Panc1 (cell line): ENCODE measurements around the gene NPTXR. TPM values are rescaled to one million over a fixed set of nuclear protein-coding genes. Genes with fewer than 3 reads are reported as not detected.

Experiments
- ATAC-seq: fragments of 200-7000 bp; cut with Tn5 transposase; 2 replicates; pipeline ENCODE4 v1.9.1; 2020; ENCODE audit warnings: mild to moderate bottlenecking, moderate library complexity
- BruUV-seq: library from RNA; stranded (reverse); fragments of 400-500 nt; replicated peaks from 2 replicates; lab custom pipeline; 2021; lab: Mats Ljungman, UMichigan
- CTCF ChIA-PET: fragments of 300-600 bp; sonication (Branson Sonifier 250); formaldehyde crosslinking; loops from one replicate; lab custom pipeline; 2022; ENCODE audit warnings: antibody characterized with exemption; lab: Charles Lee
- POLR2A ChIA-PET: fragments of 300-600 bp; sonication (Branson Sonifier 250); formaldehyde crosslinking; loops from one replicate; lab custom pipeline; 2022; ENCODE audit warnings: antibody characterized with exemption; lab: Charles Lee
- DNase-seq: peaks from one replicate; pipeline ENCODE4 v3.0.0-alpha.2; 2010; ENCODE audit warnings: low read depth, low spot score
- H3K27ac ChIP-seq: 2 replicates; pipeline ENCODE4 v1.5.1; 2011; ENCODE audit warnings: mild to moderate bottlenecking, low read length, inconsistent platforms
- H3K27me3 ChIP-seq: fragments of 200-500 bp; sonication (Bioruptor generic); 2 replicates; pipeline ENCODE4 v1.6.0; 2014; ENCODE audit warnings: low read length, inconsistent platforms; ENCODE audit not compliant: control insufficient read depth, insufficient read depth
- H3K36me3 ChIP-seq: fragments of 200-500 bp; sonication (Bioruptor generic); 2 replicates; pipeline ENCODE4 v1.5.1; 2014; ENCODE audit warnings: inconsistent platforms, mild to moderate bottlenecking, low read length, moderate library complexity; ENCODE audit not compliant: control insufficient read depth, insufficient read depth
- H3K4me1 ChIP-seq: 2 replicates; pipeline ENCODE4 v1.5.1; 2011; ENCODE audit warnings: inconsistent platforms, mild to moderate bottlenecking, low read length, moderate library complexity; ENCODE audit not compliant: control insufficient read depth, insufficient read depth
- H3K4me3 ChIP-seq, 2 experiments: 2 replicates each; pipeline ENCODE4 v1.5.1; 2011 to 2012; ENCODE audit warnings: low read depth in 2 of 2, low read length in 2 of 2, mild to moderate bottlenecking in 2 of 2, inconsistent platforms in 1 of 2, moderate library complexity in 1 of 2
- H3K9me3 ChIP-seq: fragments of 200-500 bp; sonication (Bioruptor generic); 2 replicates; pipeline ENCODE4 v1.5.1; 2014; ENCODE audit warnings: low read depth, mild to moderate bottlenecking, inconsistent platforms, low read length, moderate library complexity; ENCODE audit not compliant: control insufficient read depth, insufficient read depth
- CTCF ChIP-seq: fragments of 450-650 bp; IDR thresholded peaks from 2 replicates; pipeline ENCODE4 v1.5.1; 2017; ENCODE audit warnings: mild to moderate bottlenecking
- POLR2AphosphoS5 ChIP-seq: IDR thresholded peaks from 2 replicates; pipeline ENCODE4 v1.6.1; 2012; ENCODE audit warnings: mild to moderate bottlenecking, low read depth, low read length, moderate library complexity
- SIN3A ChIP-seq: IDR thresholded peaks from 2 replicates; pipeline ENCODE4 v1.6.1; 2012; ENCODE audit warnings: low read depth, mild to moderate bottlenecking, low read length, moderate library complexity, borderline replicate concordance; ENCODE audit not compliant: insufficient read depth
- TCF7L2 ChIP-seq: IDR thresholded peaks from 2 replicates; pipeline ENCODE4 v1.6.1; 2011; ENCODE audit warnings: mild to moderate bottlenecking, low read depth, low read length, inconsistent platforms
- in situ Hi-C: cut with HindIII; loops from 2 replicates; pipeline ENCODE4 v1.10.0; 2016; ENCODE audit warnings: low sequenced_read_pairs, low pct_unique_long_range_greater_than_20kb
- intact Hi-C: fragments of 100-400 bp; cut with micrococcal nuclease; formaldehyde crosslinking; loops from one replicate; pipeline ENCODE4 v1.10.0; 2022; ENCODE audit not compliant: unreplicated experiment
- total RNA-seq: library from RNA; stranded (reverse); gene quantifications from one replicate; pipeline ENCODE4 v1.2.1, GENCODE V29; 2021; ENCODE audit not compliant: unreplicated experiment
- TF ChIP-seq, protein P1 (sequence below), 2 experiments: IDR thresholded peaks; 2 replicates each; pipeline ENCODE4 v1.6.1; 2011 to 2012; ENCODE audit warnings: low read depth in 2 of 2, control low read depth in 1 of 2, low read length in 1 of 2, mild to moderate bottlenecking in 1 of 2, moderate library complexity in 1 of 2; ENCODE audit not compliant: insufficient read depth in 1 of 2

The NPTXR gene
- total RNA-seq, 1 experiment from 2014 or later = 32.6 TPM

DNA sequence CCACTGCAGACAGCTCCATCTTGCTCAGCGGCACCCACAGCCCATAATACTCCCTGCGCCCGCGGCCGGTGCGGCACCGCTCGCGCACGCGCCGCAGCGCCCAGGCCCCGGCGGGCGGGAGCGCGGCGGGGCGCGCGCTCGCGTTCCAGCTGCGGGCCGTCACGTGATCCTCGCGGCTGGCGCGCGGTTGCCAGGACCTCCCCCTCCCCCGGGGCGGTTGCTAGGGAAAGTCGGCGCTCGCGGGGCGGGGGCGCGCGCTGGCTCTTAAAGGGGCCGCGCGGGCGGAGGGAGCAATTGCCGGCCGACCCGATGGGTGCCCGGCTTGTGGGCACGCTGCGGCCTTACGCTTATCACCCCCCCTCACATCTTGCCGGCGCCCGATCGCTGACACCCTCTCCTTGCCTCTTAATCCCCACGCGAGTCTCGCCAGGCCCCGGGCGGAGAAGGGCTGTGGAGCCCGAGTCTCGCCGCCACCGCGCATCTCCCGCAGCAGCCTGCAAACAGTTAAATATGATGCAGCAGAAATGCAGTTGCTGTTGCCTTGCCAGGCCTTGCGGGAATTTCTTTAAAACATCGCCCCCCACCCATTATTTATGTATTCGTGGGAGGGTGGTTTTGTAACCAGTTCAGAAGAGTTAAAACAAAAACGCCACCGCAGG lies 28.5 kb upstream of the NPTXR start, which contains the start of gene CBX6:
TSS of gene CBX6 (minus strand) at position 45 of the 659 bp plus-strand sequence. CDS start at position 19, 26 bp downstream.
- intact Hi-C loops (loop anchor here (10.0 kb wide), 1 partner anchor 52 kb away; no protein-coding TSS in a partner anchor), in situ Hi-C loops (no loop called here)
- Histone ChIP-seq H3K4me3 (peak within 1 kb of the TSS; percentile 63 to 74), H3K27me3 (no peaks in the 10 kb centered on the region), H3K9me3 (no peaks in the 10 kb centered on the region), H3K36me3 (no peaks in the 10 kb centered on the region; the same call in 1 of the 2 replicates), H3K4me1 (peaks cover 23% of the 10 kb centered on the region), H3K27ac (peak within 1 kb of the TSS; percentile 83)
- CTCF ChIA-PET = no interaction called here
- DNase-seq (no peak), ATAC-seq (peak; percentile 86)
- no TSS peak for BruUV-seq
- POLR2A ChIA-PET = interaction anchor here (0.6 kb wide), 1 partner anchor 373 kb away, joined by 3 read pairs; no protein-coding TSS in a partner anchor
- TF ChIP-seq POLR2AphosphoS5 (no peak), TCF7L2 (peak; percentile 58), CTCF (no peak), SIN3A (no peak; the same call in 1 of the 2 replicates)

GRCh38 chr22:38871360-38872171 lies 27.7 kb upstream of the NPTXR start:
- Histone ChIP-seq H3K27me3 (no peaks in the 10 kb centered on the region), H3K4me1 (peaks cover 23% of the 10 kb centered on the region), H3K9me3 (no peaks in the 10 kb centered on the region), H3K36me3 (no peaks in the 10 kb centered on the region; the same call in 1 of the 2 replicates), H3K27ac (peak overlapping the region; percentile 75), H3K4me3 (peak overlapping the region; percentile 63 to 70)
- ChIA-PET CTCF (interaction anchor here (1.5 kb wide), 1 partner anchor 103 kb away, joined by 3 read pairs; no protein-coding TSS in a partner anchor), POLR2A (interaction anchor here (0.6 kb wide), 1 partner anchor 374 kb away, joined by 3 read pairs; no protein-coding TSS in a partner anchor)
- in situ Hi-C loops = no loop called here
- peak; percentile 11 for ATAC-seq
- DNase-seq = no peak
- TF ChIP-seq TCF7L2 (no peak), POLR2AphosphoS5 (no peak; the same call in 1 of the 2 replicates), CTCF (no peak), SIN3A (no peak)
- TF ChIP-seq, protein P1, sequence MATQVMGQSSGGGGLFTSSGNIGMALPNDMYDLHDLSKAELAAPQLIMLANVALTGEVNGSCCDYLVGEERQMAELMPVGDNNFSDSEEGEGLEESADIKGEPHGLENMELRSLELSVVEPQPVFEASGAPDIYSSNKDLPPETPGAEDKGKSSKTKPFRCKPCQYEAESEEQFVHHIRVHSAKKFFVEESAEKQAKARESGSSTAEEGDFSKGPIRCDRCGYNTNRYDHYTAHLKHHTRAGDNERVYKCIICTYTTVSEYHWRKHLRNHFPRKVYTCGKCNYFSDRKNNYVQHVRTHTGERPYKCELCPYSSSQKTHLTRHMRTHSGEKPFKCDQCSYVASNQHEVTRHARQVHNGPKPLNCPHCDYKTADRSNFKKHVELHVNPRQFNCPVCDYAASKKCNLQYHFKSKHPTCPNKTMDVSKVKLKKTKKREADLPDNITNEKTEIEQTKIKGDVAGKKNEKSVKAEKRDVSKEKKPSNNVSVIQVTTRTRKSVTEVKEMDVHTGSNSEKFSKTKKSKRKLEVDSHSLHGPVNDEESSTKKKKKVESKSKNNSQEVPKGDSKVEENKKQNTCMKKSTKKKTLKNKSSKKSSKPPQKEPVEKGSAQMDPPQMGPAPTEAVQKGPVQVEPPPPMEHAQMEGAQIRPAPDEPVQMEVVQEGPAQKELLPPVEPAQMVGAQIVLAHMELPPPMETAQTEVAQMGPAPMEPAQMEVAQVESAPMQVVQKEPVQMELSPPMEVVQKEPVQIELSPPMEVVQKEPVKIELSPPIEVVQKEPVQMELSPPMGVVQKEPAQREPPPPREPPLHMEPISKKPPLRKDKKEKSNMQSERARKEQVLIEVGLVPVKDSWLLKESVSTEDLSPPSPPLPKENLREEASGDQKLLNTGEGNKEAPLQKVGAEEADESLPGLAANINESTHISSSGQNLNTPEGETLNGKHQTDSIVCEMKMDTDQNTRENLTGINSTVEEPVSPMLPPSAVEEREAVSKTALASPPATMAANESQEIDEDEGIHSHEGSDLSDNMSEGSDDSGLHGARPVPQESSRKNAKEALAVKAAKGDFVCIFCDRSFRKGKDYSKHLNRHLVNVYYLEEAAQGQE (IDR thresholded peaks at IDR 0.05; ENCODE audit: insufficient read depth in 1 of 2, low read depth in 2 of 2, low read length in 1 of 2) = no peak
- intact Hi-C loops = loop anchor here (10.0 kb wide), 1 partner anchor 53 kb away; no protein-coding TSS in a partner anchor
- BruUV-seq = no TSS peak
